H9 (cell line): ENCODE data around the gene AMY2A. TPM values are rescaled to one million over a fixed set of nuclear protein-coding genes. Genes with fewer than 3 reads are reported as not detected.
"Not testable (repeated sequence)": the region's sequence is repeated elsewhere in the genome, so short reads cannot be mapped to it uniquely, and the experiment has no call there.

ENCODE experiments used
- DNase-seq: peaks from one replicate; pipeline ENCODE4 v3.0.0-alpha.2; 2017
- H2AFZ ChIP-seq: one replicate; pipeline ENCODE4 v1.6.1; 2013; ENCODE audit warnings: mild to moderate bottlenecking, low read length, control low read depth, moderate library complexity
- H2AK5ac ChIP-seq: 2 replicates; pipeline ENCODE4 v1.6.1; 2013; ENCODE audit warnings: low read length, control low read depth, mixed read lengths; ENCODE audit not compliant: insufficient read length
- H2BK120ac ChIP-seq: one replicate; pipeline ENCODE4 v1.6.1; 2013; ENCODE audit warnings: low read depth, mild to moderate bottlenecking, low read length, control low read depth, inconsistent platforms; ENCODE audit not compliant: poor library complexity, severe bottlenecking
- H2BK12ac ChIP-seq: 2 replicates; pipeline ENCODE4 v1.6.1; 2013; ENCODE audit warnings: low read length, control low read depth, mixed read lengths, low read depth; ENCODE audit not compliant: insufficient read length
- H2BK15ac ChIP-seq: 2 replicates; pipeline ENCODE4 v1.6.1; 2013; ENCODE audit warnings: low read depth, low read length, control low read depth
- H2BK20ac ChIP-seq: one replicate; pipeline ENCODE4 v1.6.1; 2013; ENCODE audit warnings: low read depth, mild to moderate bottlenecking, low read length, control low read depth, inconsistent platforms; ENCODE audit not compliant: poor library complexity, severe bottlenecking
- H2BK5ac ChIP-seq: 2 replicates; pipeline ENCODE4 v1.6.1; 2013; ENCODE audit warnings: low read length, control low read depth, mixed read lengths; ENCODE audit not compliant: insufficient read length
- H3K14ac ChIP-seq: 2 replicates; pipeline ENCODE4 v1.6.1; 2013; ENCODE audit warnings: low read length, control low read depth; ENCODE audit not compliant: insufficient read depth
- H3K18ac ChIP-seq: 2 replicates; pipeline ENCODE4 v1.6.1; 2013; ENCODE audit warnings: low read depth, mild to moderate bottlenecking, mixed read lengths, low read length, control low read depth; ENCODE audit not compliant: insufficient read length
- H3K23ac ChIP-seq: 2 replicates; pipeline ENCODE4 v1.6.1; 2013; ENCODE audit warnings: low read length, control low read depth, mixed read lengths, low read depth; ENCODE audit not compliant: insufficient read length
- H3K23me2 ChIP-seq: 2 replicates; pipeline ENCODE4 v1.6.1; 2013; ENCODE audit warnings: low read depth, mild to moderate bottlenecking, mixed read lengths, low read length, control low read depth; ENCODE audit not compliant: insufficient read length, poor library complexity, severe bottlenecking
- H3K27ac ChIP-seq: 2 replicates; pipeline ENCODE4 v1.5.1; 2013; ENCODE audit warnings: low read length, control low read depth, mixed read lengths, low read depth; ENCODE audit not compliant: insufficient read length
- H3K27me3 ChIP-seq: 2 replicates; pipeline ENCODE4 v1.6.1; 2013; ENCODE audit warnings: low read length, control low read depth, inconsistent platforms; ENCODE audit not compliant: insufficient read depth
- H3K4ac ChIP-seq: 2 replicates; pipeline ENCODE4 v1.6.1; 2013; ENCODE audit warnings: low read depth, mild to moderate bottlenecking, control low read depth, inconsistent platforms, low read length, moderate library complexity
- H3K4me1 ChIP-seq: 2 replicates; pipeline ENCODE4 v1.6.1; 2013; ENCODE audit warnings: low read length, control low read depth, inconsistent platforms; ENCODE audit not compliant: insufficient read depth
- H3K4me2 ChIP-seq: 2 replicates; pipeline ENCODE4 v1.6.1; 2013; ENCODE audit warnings: low read length, control low read depth, mixed read lengths; ENCODE audit not compliant: insufficient read length, insufficient read depth
- H3K56ac ChIP-seq: 2 replicates; pipeline ENCODE4 v1.6.1; 2013; ENCODE audit warnings: low read depth, mild to moderate bottlenecking, mixed read lengths, low read length, control low read depth; ENCODE audit not compliant: insufficient read length
- H3K79me1 ChIP-seq: 2 replicates; pipeline ENCODE4 v1.6.1; 2013; ENCODE audit warnings: low read depth, mild to moderate bottlenecking, moderate library complexity, low read length, control low read depth, inconsistent platforms; ENCODE audit not compliant: insufficient read depth, poor library complexity, severe bottlenecking
- H3K79me2 ChIP-seq: 2 replicates; pipeline ENCODE4 v1.6.1; 2013; ENCODE audit warnings: low read length, control low read depth, inconsistent platforms; ENCODE audit not compliant: insufficient read depth
- H3K9ac ChIP-seq: 2 replicates; pipeline ENCODE4 v1.6.1; 2013; ENCODE audit warnings: low read length, control low read depth, mixed read lengths; ENCODE audit not compliant: insufficient read length; ENCODE audit errors: extremely low read depth
- H3K9me3 ChIP-seq: one replicate; pipeline ENCODE4 v1.6.1; 2013; ENCODE audit warnings: low read depth, low read length, inconsistent platforms; ENCODE audit not compliant: control insufficient read depth
- H3T11ph ChIP-seq: one replicate; pipeline ENCODE4 v1.6.1; 2013; ENCODE audit warnings: mild to moderate bottlenecking, low read length, control low read depth, inconsistent platforms
- H4K20me1 ChIP-seq: one replicate; pipeline ENCODE4 v1.6.1; 2013; ENCODE audit not compliant: control insufficient read depth, insufficient read length, insufficient read depth
- H4K5ac ChIP-seq: 2 replicates; pipeline ENCODE4 v1.6.1; 2013; ENCODE audit warnings: low read depth, mild to moderate bottlenecking, mixed read lengths, low read length, control low read depth; ENCODE audit not compliant: insufficient read length
- H4K8ac ChIP-seq: replicated peaks from 2 replicates; pipeline ENCODE4 v1.6.1; 2013; ENCODE audit warnings: low read length, control low read depth, mixed read lengths, low read depth; ENCODE audit not compliant: insufficient read length
- H4K91ac ChIP-seq: 2 replicates; pipeline ENCODE4 v1.6.1; 2013; ENCODE audit warnings: low read depth, mild to moderate bottlenecking, moderate library complexity, mixed read lengths, low read length, control low read depth; ENCODE audit not compliant: insufficient read length
- H3K27ac Mint-ChIP-seq, 3 experiments: 2 replicates in 2 of 3; 3 replicates in 1 of 3; pipeline ENCODE4 v1.8.0; 2020 to 2021; ENCODE audit warnings: mixed read lengths in 3 of 3, mild to moderate bottlenecking in 1 of 3, moderate library complexity in 1 of 3
- H3K27me3 Mint-ChIP-seq: 2 replicates; pipeline ENCODE4 v1.8.0; 2021; ENCODE audit warnings: low read depth, mild to moderate bottlenecking, moderate library complexity, mixed read lengths
- H3K36me3 Mint-ChIP-seq, 3 experiments: 2 replicates in 2 of 3; 3 replicates in 1 of 3; pipeline ENCODE4 v1.8.0; 2020 to 2021; ENCODE audit warnings: low read depth in 3 of 3, mixed read lengths in 3 of 3; ENCODE audit not compliant: insufficient read depth in 1 of 3
- H3K4me1 Mint-ChIP-seq, 2 experiments: 2 replicates each; pipeline ENCODE4 v1.8.0; 2020; ENCODE audit warnings: mixed read lengths in 2 of 2
- H3K4me3 Mint-ChIP-seq, 2 experiments: 2 replicates in 1 of 2; 3 replicates in 1 of 2; pipeline ENCODE4 v1.8.0; 2020 to 2021; ENCODE audit warnings: mild to moderate bottlenecking in 2 of 2, mixed read lengths in 2 of 2, moderate library complexity in 1 of 2
- H3K9me3 Mint-ChIP-seq, 2 experiments: 2 replicates in 1 of 2; 3 replicates in 1 of 2; pipeline ENCODE4 v1.8.0; 2020; ENCODE audit warnings: mild to moderate bottlenecking in 2 of 2, mixed read lengths in 2 of 2, moderate library complexity in 1 of 2
- CTCF ChIP-seq: fragments of 200-600 bp; sonication (generic); conservative IDR thresholded peaks from 3 replicates; pipeline ENCODE4 v1.8.0; 2021; ENCODE audit warnings: antibody characterized with exemption, mild to moderate bottlenecking
- WGBS: extraction: QIAGEN DNeasy Blood & Tissue Kit; methylation state at CpG from one replicate; pipeline ENCODE4 v1.1.7; 2013; ENCODE audit warnings: missing lambda C conversion rate, low lambda C conversion rate, mixed read lengths; ENCODE audit not compliant: insufficient read length; ENCODE audit errors: extremely low coverage; 5-methylcytosine and 5-hydroxymethylcytosine counted together
- total RNA-seq: library from RNA; stranded (reverse); gene quantifications from 2 replicates; pipeline ENCODE4 v1.2.1, GENCODE V29; 2021

The AMY2A gene
- total RNA-seq, 1 experiment from 2014 or later: not detected

GRCh38 chr1:103616362-103616761 lies 865 bp upstream of the AMY2A start:
- Histone ChIP-seq H2BK20ac (no peak overlapping the region), H3K27ac (no peak overlapping the region), H3K4me2 (no peak overlapping the region), H2BK120ac (no peak overlapping the region), H3K27me3 (no peaks in the 10 kb centered on the region), H3K79me1 (no peaks in the 10 kb centered on the region), H4K5ac (no peak overlapping the region), H3K14ac (no peak overlapping the region), H3K79me2 (no peaks in the 10 kb centered on the region), H3T11ph (no peak overlapping the region), H3K4me1 (no peaks in the 10 kb centered on the region), H2AK5ac (no peak overlapping the region), H3K23ac (no peak overlapping the region), H2BK5ac (no peak overlapping the region), H3K9ac (no peak overlapping the region), H2BK12ac (no peak overlapping the region), H2AFZ (no peak overlapping the region), H2BK15ac (no peak overlapping the region), H4K8ac (no peak overlapping the region), H4K20me1 (no peaks in the 10 kb centered on the region), H3K56ac (no peak overlapping the region), H4K91ac (no peak overlapping the region), H3K23me2 (no peaks in the 10 kb centered on the region), H3K4ac (no peak overlapping the region), H3K18ac (no peak overlapping the region), H3K9me3 (no peaks in the 10 kb centered on the region)
- Mint-ChIP-seq H3K9me3 (peaks cover 2 to 42% of the 10 kb centered on the region in 2 experiments), H3K4me3 (no peak overlapping the region), H3K27me3 (no peaks in the 10 kb centered on the region), H3K27ac (no peak overlapping the region), H3K4me1 (no peaks in the 10 kb centered on the region), H3K36me3 (peaks cover 0 to 6% (median 3%) of the 10 kb centered on the region in 3 experiments; a peak in 3 of 7 replicates)
- TF ChIP-seq CTCF: no peak
- no peak for DNase-seq
- no CpG with 5 or more reads among the region's 2 CpGs for WGBS

- not testable (repeated sequence) for H3K36me3 Mint-ChIP-seq, DNase-seq, H3K4me3 Mint-ChIP-seq, H3K27me3 ChIP-seq, H3K27me3 Mint-ChIP-seq, H4K20me1 ChIP-seq, H3T11ph ChIP-seq, H4K5ac ChIP-seq, H2AK5ac ChIP-seq, H3K4me2 ChIP-seq, H3K18ac ChIP-seq, H4K8ac ChIP-seq, H2BK120ac ChIP-seq, H4K91ac ChIP-seq, H3K14ac ChIP-seq, H2BK5ac ChIP-seq, H3K27ac Mint-ChIP-seq, H3K79me2 ChIP-seq, H3K9me3 ChIP-seq, H3K4me1 Mint-ChIP-seq, H3K23ac ChIP-seq, H2BK20ac ChIP-seq, H2AFZ ChIP-seq, H3K23me2 ChIP-seq, H3K4ac ChIP-seq, H3K4me1 ChIP-seq, H3K56ac ChIP-seq, H3K9me3 Mint-ChIP-seq, H3K9ac ChIP-seq, H2BK15ac ChIP-seq, H3K79me1 ChIP-seq, H2BK12ac ChIP-seq, H3K27ac ChIP-seq
- no CpG with 5 or more reads among the region's 4 CpGs for WGBS
Measured at GRCh38 chr1:103627436-103627835, 10.2 kb downstream of the AMY2A start.
